HG03439 (cell line): Measurements from ENCODE around the gene LIN7A.

Experiments
- ATAC-seq: cut with Tn5 transposase; IDR thresholded peaks from one replicate; pipeline ENCODE4 v1.9.1; 2021; ENCODE audit warnings: mild to moderate bottlenecking, moderate library complexity; ENCODE audit not compliant: unreplicated experiment

Gene LIN7A, protein sequence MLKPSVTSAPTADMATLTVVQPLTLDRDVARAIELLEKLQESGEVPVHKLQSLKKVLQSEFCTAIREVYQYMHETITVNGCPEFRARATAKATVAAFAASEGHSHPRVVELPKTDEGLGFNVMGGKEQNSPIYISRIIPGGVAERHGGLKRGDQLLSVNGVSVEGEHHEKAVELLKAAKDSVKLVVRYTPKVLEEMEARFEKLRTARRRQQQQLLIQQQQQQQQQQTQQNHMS

DNA sequence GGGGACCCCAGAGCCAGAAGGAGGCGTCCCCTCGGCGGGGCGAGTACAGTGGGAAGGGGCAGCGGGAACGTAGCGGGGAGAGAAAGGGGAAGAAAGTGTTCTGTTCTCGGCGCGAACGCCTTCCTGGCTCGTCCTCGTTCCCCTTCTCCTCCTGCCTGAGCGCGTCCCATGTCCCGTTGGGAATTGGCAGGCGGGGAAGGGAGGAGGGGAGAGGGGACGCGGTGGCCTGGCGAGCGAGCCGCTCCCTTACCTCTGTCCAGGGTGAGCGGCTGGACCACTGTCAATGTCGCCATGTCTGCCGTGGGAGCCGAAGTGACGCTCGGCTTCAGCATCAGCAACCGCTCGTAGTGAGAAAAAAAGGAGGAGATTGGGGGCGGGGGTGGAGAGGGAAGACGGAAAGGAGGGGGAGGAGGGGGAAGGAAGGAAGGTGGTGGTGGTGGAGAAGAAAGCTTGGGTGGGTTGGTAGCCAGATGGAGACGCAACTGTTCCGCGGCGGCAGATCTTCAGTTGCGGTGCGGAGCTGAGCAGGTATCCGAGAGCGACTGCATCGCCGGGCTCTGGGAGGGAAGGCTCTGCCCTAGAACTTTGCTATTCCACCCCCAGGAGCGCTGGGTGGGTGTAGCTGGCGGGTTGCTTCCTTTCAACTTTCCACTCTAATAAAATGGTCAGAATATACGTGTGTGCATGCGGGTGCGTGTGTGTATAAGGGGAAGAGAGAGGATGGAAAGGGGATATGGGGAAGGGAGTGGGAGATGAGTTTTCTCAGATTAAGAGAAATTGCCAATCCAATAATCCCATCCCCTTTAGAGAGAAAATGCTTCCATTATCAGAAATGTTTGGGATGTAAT, at the start of gene LIN7A:
LIN7A (minus strand) TSS at position 544 of the 848 bp plus-strand sequence; CDS start at position 332, 212 bp downstream.
- ATAC-seq, result peak; percentile 30

DNA sequence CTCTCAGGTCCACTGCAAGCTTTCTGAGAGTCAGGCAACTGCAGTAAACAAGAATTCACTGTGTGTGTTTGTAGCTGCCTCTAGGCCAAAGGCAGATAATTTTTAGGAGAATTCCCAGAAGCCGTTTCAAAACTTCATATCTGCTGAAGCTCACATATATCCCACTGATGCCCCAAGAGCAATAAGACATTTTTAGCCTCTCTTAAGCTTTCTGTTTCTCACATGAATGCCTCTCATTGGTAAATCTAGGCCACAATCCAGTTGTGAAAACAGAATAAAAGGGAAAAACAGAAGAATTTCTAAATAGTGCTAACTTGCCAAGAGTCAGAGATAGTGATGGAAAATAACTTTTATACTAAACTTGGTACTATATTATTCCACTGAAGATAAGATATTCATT, 48.5 kb upstream of the LIN7A start:
- ATAC-seq, result no peak

DNA sequence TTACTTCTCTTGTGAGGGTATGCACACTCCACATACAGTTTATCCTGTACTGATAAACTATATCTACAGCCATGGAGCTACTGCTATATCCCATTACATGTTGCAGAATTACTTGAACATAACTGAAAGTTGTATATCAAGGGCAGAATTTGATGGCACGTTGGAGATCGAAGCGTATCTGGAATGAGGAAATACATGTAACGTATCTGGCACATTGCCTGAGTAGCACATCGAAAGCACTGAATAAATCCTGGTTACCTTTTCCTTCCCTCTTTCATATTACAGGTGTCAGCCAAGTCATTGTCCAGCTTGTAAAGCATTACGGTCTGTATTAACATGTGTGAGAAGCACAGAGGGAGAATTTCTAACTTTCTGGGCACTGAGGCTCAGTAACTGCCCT, 42.1 kb upstream of the LIN7A start:
- ATAC-seq, result no peak

DNA sequence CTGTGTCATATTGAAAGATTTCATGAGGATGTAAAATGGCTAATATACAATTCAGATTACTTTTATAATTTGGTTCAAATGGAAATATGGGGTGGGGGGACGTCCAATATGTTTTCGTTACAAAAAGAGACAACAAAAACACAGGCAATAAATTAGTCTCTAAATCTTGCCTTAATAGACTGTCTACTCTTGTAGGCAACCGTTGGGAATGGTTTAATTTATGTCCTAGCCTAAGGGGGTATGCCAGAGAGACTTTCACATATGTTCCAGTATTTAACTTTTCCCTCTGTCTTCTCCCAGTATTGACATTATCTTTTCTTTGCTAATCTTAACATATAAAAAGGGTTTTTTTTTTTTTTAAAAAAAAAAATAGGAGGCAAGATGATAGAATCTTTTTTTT, 41.5 kb upstream of the LIN7A start:
- ATAC-seq, result no peak

DNA sequence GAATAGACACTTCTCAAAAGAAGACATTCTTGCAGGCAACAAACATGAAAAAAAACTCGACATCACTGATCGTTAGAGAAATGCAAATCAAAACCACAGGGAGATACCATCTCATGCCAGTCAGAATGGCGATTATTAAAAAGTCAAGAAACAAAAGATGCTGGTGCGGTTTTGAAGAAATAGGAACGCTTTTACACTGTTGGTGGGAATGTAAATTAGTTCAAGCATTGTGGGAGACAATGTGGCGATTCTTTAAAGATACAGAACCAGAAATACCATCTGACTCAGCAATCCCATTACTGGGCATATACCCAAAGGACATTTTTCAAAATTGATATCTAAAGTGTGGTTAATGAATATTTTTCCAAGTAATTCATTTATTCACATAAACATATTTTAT, 39.6 kb upstream of the LIN7A start:
- ATAC-seq, result no peak

DNA sequence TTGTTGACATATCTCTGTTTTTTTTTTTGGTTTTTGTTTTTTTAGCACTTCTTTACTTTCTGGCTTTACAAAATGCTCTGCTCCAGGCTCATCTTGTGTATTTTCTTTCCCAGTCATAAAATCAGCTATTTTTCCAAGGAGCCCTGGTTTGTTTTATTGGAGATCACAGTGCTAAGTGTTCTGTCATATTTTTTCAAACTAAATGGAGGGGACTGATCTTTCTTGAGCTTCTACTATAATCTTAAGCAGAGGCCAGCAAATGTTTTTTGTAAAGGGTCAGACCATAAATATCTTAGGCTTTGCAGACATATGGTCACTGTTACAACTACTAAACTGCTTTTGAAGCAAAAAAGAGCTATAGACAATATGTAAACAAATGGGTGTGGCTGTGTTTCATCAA, 30.6 kb upstream of the LIN7A start:
- no peak for ATAC-seq

DNA sequence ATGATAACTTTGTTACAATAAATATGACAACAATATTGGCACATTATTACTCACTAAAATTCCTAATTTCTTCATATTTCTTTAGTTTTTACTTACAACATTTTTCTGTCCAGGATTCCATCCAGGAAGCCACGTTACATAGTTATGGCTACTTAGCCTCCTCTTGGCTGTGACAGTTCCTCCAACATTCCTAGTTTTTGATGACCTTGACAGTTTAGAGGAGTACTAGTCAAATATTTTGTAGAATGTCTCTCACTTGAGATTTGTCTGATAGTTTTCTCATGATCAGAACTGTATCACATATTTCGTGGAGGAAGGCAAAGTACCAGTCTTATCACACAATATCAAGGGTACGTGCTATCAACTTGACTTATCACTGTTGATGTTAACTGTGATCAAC, 29.8 kb upstream of the LIN7A start:
- ATAC-seq, result no peak

DNA sequence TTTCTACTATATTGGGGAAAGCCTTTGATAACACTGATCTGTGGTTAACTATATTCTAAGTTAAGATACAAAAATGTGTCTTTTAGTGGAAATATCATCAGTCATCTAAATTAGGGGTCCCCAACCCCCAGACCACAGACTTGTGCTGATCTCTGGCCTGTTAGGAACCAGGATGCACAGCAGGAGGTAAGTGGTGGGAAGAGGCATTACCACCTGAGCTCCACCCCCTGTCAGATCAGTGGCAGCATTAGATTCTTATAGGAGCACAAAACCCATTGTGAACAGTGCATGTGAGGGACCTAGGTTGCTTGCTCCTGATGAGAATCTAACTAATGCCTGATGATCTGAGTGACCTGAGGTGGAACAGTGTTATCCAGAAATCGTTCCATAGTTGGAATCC, 28.3 kb upstream of the LIN7A start:
- ATAC-seq, result no peak

DNA sequence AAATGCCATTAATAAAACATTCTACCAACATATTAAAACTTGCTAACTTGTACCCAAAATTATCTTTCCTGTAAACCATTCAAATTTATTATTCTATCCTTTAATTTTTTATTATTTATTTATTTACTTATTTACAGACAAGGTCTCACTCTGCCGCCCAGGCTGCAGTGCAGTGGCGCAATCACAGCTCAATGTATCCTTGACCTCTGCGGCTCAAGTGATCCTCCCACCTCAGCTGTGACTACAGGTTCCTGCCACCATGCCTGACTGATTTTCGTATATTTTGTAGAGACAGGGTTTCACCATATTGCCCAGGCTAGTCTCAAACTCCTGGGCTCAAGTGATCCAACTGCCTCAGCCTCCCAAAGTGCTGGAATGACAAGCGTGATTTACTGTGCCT, 20.4 kb upstream of the LIN7A start:
- ATAC-seq, result no peak

DNA sequence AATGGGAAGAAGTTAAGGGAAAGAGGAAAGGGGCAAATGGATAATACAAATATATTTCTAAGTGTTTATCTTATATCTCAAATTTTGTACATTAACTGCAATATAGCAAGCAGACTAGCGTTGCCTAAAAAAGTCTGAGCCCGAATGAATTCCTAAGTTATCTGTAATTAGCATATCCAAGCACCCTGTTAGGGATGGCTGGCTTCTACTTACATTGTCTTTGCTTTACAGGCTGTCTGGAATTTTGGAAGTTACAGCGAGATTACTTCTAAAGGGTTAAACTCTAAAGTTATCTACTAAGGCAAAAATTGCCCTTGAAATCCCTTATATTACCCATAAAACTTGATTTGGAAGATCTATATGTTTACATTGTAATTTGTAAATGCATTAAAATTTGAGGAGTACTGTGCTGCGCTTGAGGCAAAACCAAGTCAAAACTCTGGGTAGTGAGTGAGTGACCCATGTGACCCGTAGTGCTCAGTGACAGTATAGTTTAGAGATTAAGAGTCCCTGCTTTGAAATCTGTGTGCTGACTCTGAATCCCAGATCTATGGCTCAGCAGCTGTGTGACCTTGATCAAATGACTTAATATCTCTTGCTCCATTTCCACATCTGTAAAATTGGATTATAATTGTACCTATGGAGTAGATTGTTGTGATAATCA, 17.3 kb upstream of the LIN7A start:
- ATAC-seq, result no peak

DNA sequence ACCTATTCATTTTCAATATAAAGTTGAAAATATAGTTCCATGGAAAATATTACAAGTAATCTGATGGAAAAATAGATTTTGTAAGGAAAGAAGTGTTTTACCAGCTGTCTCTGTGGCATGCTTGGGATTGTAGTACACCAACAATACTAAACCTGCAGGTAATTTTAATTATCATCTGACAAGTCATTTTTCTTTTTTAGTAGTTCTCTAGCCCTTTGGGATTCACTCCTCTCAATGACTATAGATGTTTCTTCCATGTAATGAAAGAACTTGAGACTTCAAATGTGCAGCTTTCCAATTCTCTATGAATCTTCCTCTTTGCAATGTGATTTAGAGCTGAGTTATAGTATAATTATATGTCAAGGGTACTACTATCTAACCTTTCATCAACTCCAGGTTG, 14.7 kb upstream of the LIN7A start:
- ATAC-seq, result no peak

DNA sequence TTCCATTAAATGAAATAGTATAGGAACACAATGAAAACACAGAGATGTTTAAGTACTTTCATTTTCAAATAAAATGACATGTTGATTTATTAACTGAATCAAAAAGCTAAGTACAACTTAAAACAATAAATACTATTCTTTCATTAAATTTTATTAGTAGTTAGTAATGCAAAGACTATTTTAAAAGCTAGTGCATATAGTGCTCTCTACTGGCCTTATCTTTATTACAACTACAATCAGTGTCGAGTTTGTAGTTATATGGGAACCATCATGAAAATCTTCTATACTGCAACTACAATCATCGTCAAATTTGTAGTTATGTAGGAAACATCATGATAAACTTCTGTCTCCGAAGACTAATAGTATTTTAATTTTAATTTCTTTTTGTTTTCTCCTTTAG, 8.9 kb upstream of the LIN7A start:
- ATAC-seq, result no peak

DNA sequence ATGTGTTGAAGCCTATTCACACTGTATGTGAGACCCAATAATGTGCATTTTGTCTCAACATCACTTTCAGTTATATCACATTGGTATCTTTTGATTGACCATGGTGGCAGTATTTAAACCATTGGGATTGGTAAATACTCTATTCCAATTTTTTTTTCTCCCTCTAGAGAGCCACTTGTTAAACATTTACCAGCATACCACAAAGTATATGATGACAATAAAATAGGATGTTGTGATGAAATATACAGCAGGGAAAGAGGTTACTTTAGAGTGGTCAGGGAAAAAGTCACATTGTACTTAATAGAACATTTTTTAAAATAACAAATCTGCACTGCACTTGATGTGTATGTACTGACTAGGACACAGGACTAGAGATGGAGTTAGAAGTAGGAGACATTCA, 5.6 kb upstream of the LIN7A start:
- ATAC-seq, result no peak

DNA sequence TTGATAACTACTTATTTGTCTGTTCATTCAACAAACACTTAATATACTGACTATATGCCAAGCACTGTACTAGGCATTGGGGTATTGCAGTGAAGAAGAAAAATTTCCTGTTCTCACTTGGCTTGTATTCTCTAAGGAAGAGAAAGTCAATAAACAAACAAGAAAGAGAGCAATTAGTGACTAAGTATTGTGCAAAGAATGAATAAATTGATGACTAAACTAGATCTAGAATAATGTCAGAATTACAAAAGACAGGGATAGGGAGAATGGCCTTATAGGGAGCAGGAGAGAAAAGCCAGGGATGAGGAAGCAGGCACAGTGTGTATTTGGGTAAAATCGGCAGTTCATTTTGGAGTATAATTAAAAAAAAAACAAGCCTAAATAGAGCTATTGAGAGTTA, 4.2 kb upstream of the LIN7A start:
- ATAC-seq, result no peak

DNA sequence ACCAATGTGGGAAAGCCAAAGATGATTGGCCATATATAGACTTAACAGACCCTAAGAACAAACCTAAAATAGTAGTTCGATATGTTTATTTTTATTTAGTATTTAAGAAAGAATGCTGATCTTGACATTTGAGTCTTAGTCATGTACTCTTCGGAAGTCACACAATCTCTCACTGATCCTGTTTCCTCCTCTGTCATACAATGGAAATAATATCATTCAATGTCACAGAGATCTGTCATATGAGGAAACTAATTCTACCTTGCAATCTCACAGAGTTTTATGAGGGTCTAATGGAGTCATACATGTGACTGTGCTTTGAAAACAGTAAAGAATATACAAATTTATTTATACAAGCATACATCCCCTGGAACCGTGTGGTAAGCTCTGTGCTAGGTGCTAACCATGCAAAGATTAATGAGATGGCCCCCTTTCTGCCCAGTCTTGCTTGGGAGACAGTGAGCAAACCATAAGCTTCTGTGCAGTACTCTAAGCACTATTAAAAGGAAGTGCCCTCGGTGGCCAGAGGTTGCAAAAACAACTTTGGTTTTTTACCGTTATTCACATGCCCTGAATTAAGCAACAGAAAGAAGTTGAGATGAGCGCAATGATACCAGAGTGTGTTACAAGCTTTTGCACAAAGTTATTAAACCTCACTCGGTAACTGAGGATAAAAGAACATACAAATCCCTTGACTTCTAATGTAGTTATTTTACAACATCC, 1.7 kb upstream of the LIN7A start:
- no peak for ATAC-seq

DNA sequence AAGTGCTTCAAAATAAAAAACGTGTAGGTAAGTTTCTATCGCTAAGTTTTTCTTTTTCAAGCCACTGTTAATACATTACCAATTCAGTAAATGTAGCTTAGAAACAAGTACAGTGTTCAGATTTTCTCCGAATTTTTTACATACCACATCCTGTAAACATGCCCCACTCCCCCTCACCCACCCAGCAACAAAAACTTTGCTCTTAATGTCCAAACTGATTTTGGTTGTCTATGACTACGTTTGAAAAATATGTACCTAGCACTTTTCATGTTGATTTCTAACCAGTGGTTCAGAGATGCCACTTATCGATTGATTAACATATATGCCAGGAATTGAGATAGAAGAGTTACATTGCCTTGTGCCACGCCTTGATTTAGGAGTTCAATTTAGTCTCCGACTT, 663 bp upstream of the LIN7A start:
- ATAC-seq, result no peak

DNA sequence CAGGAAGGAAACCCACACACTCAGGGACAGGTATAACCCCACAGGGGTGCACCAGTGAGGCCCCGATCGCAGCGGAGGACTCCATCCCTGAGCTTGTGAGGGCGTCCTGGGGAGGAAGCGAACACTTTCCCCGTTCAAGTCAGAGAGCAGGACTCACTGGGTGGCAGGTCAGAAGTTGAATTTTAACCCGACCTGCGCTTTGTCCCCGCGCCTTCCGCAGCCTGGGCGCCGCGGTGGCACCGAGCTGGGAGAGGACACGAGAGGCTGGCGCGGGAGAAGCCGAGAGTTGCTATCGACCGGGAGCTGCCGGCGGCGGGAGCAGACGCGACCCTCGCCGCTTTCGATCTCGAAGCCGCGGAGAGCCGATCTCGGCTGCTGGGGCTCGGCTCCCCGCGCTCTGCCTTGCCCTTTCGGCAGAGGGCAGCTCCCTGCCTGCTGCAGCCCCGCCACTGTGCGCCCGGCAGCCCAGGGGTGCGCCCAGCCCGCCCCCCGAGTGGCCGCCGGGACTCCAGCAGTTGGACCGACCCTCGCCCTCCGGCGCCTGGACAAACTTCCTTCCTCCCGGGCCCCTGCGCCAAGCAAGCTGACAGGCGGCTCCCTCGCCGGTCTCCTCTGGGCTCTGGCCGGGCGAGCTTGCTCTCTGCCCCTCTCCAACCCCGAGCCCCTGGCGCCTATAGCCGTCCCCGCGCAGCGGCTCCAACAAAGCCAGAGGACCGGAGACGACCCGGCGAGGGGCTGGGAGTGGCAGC, 918 bp downstream of the LIN7A start:
- peak; percentile 61 for ATAC-seq

DNA sequence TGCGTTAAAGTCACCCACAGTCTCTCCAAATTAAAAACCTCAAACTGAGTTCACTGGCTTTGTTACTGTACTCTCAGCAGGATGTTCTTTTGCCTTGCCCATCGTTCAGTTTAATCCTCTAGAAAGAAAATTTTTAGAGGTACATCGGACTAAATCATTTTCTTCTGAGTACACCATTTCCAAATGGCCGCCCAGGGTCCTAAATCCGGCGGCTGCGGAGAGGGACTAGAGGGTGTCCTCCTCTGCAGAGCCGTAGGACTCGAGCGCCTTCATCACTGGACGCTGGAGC, 1.4 kb downstream of the LIN7A start:
- no peak for ATAC-seq

DNA sequence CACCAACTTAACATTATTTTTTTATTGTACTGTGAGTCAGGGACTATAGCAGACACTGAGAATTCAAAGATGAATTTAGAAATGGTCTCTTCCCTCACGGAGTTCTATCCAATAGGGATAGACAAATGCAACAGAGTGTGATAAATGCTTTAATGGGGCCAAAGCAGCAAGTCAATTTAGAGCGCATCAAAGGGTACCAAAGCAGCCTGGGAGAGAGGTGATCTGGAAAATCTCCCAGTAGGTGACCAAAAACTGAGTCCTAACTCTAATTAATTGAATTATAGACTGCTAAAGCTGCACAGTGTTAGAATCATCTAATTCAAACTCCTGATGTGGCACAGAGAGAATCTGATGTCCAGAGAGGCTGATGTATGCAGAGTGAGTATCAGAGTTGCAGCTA, 2.6 kb downstream of the LIN7A start:
- ATAC-seq, result no peak

DNA sequence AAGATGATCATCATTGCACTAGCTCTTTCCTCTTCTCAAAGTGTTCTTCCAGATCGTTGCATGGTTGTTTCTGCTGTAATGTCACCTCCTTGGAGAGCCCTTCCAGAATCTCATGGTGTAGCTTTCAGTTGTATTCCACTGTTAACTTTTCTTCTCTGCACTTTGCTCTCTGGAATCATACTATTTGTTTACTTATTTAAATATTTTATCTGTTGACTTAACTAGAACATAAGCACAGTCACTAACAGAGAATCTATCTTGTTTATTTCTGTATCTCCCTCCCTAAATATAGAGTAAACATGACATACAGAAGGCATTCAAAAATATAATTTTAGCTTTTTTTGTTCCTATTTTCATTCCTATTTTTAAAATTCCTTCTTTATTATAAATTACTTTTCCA, 11.8 kb downstream of the LIN7A start:
- no peak for ATAC-seq

DNA sequence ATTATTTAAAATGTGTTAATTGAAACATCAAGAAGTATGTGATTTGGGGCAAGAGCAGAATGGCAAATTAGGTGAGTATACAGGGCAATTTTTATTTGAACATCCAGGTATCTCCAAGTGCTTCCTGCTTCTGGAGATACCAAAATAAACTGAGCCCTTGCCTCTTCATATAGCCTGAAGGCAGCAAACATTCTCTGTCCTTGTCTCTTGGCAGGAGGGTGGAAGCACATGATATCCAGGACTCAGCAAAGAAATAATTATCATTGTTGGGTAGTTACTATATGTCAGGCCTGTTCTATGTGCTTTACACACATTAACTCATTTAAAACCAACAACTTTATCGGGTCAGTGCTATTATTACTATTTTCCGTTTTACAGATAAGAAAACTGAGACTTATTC, 12.5 kb downstream of the LIN7A start:
- ATAC-seq, result no peak
